ENCODE data around the gene CYP27C1.
"Not testable (repeated sequence)": the region's sequence is repeated elsewhere in the genome, so short reads cannot be mapped to it uniquely, and the experiment has no call there.

GRCh38 chr2:127241184-127241583 lies 21.1 kb upstream of the CYP27C1 start:
- TF ChIP-seq POLR2A (IDR thresholded peaks at IDR 0.05; ENCODE audit: borderline replicate concordance, extremely low read depth, insufficient read depth, insufficient read length); CTCF (IDR thresholded peaks at IDR 0.05 in 2 of 3, conservative IDR thresholded peaks at IDR 0.05 in 1 of 3; ENCODE audit: borderline replicate concordance in 1 of 3, insufficient read depth in 1 of 3, low read depth in 2 of 3, low read length in 2 of 3); EZH2phosphoT487 (IDR thresholded peaks at IDR 0.05; ENCODE audit: borderline replicate concordance): not testable (repeated sequence)
